NCI-H2227 (cell line): ENCODE results near the gene PCED1B.
A peak's percentile ranks its signal among the peaks of the same experiment; 100 is the strongest.
"Not testable (repeated sequence)": the region's sequence is repeated elsewhere in the genome, so short reads cannot be mapped to it uniquely, and the experiment has no call there.

Experiments used
- DNase-seq: peaks from one replicate; lab custom pipeline; 2025; ENCODE audit not compliant: unreplicated experiment; lab: John Stamatoyannopoulos, UW

Gene PCED1B

GRCh38 chr12:47117305-47117704 lies 37.9 kb downstream of the PCED1B start:
- not testable (repeated sequence) for DNase-seq

- no peak for DNase-seq
Measured at GRCh38 chr12:47120736-47121135, 41.3 kb downstream of the PCED1B start.

- no peak for DNase-seq
Measured at GRCh38 chr12:47121146-47121545, 41.7 kb downstream of the PCED1B start.

GRCh38 chr12:47122602-47123001 lies 43.2 kb downstream of the PCED1B start:
- DNase-seq, result no peak

GRCh38 chr12:47123730-47124129 lies 44.3 kb downstream of the PCED1B start:
- DNase-seq, result no peak

GRCh38 chr12:47124451-47124850 lies 45.0 kb downstream of the PCED1B start:
- DNase-seq, result no peak

- DNase-seq, result no peak
Measured at GRCh38 chr12:47126246-47126645, 46.8 kb downstream of the PCED1B start.

GRCh38 chr12:47131011-47131410 lies 51.6 kb downstream of the PCED1B start:
- DNase-seq, result no peak

- no peak for DNase-seq
Measured at GRCh38 chr12:47134005-47134404, 54.6 kb downstream of the PCED1B start.

GRCh38 chr12:47135578-47135977 lies 56.2 kb downstream of the PCED1B start:
- no peak for DNase-seq

- no peak for DNase-seq
Measured at GRCh38 chr12:47139000-47139681, 59.7 kb downstream of the PCED1B start.

GRCh38 chr12:47141459-47141858 lies 62.0 kb downstream of the PCED1B start:
- no peak for DNase-seq

- DNase-seq, result no peak
Measured at GRCh38 chr12:47144769-47145168, 65.3 kb downstream of the PCED1B start.

- DNase-seq, result no peak
Measured at GRCh38 chr12:47145188-47145587, 65.8 kb downstream of the PCED1B start.

- no peak for DNase-seq
Measured at GRCh38 chr12:47147739-47148138, 68.3 kb downstream of the PCED1B start.

- peak; percentile 67 for DNase-seq
Measured at GRCh38 chr12:47149146-47149545, 69.7 kb downstream of the PCED1B start.

- no peak for DNase-seq
Measured at GRCh38 chr12:47152095-47152494, 72.7 kb downstream of the PCED1B start.

- no peak for DNase-seq
Measured at GRCh38 chr12:47155457-47156166, 76.2 kb downstream of the PCED1B start.

- DNase-seq, result no peak
Measured at GRCh38 chr12:47156167-47156736, 76.8 kb downstream of the PCED1B start.

- no peak for DNase-seq
Measured at GRCh38 chr12:47158792-47159191, 79.4 kb downstream of the PCED1B start.

- DNase-seq, result no peak
Measured at GRCh38 chr12:47159348-47159747, 79.9 kb downstream of the PCED1B start.
